HG03108 (cell line): Measurements from ENCODE around the gene LZIC.
A peak's percentile ranks its signal among the peaks of the same experiment; 100 is the strongest.
"Not testable (repeated sequence)": the region's sequence is repeated elsewhere in the genome, so short reads cannot be mapped to it uniquely, and the experiment has no call there.

ENCODE experiments used
- ATAC-seq: cut with Tn5 transposase; IDR thresholded peaks from one replicate; pipeline ENCODE4 v1.9.1; 2021; ENCODE audit warnings: moderate library complexity; ENCODE audit not compliant: unreplicated experiment

LZIC gene

GRCh38 chr1:9942939-9943788, at the start of gene LZIC, which contains the start of gene NMNAT1:
TSS of gene LZIC (minus strand) at chr1:9943391. CDS start at chr1:9936619, 6,772 bp downstream.
TSS of gene NMNAT1 (plus strand) at chr1:9943475. CDS start at chr1:9972074, 28,599 bp downstream.
- ATAC-seq: peak; percentile 94

- no peak for ATAC-seq
These were observed 49.7 kb upstream of the LZIC start for GRCh38 chr1:9992910-9993309.

GRCh38 chr1:9990944-9991343, 47.8 kb upstream of the LZIC start:
- ATAC-seq: no peak

- no peak for ATAC-seq
These were observed 46.6 kb upstream of the LZIC start for GRCh38 chr1:9989773-9990172.

GRCh38 chr1:9985001-9985400, 41.8 kb upstream of the LZIC start:
- ATAC-seq: no peak

- no peak for ATAC-seq
These were observed 41.1 kb upstream of the LZIC start for GRCh38 chr1:9984253-9984652.

GRCh38 chr1:9960706-9961562, 17.7 kb upstream of the LZIC start:
- ATAC-seq: no peak

- ATAC-seq: no peak
These were observed 16.8 kb upstream of the LZIC start for GRCh38 chr1:9960011-9960410.

- ATAC-seq: no peak
These were observed 14.5 kb upstream of the LZIC start for GRCh38 chr1:9957726-9958125.

- no peak for ATAC-seq
These were observed 3.1 kb upstream of the LZIC start for GRCh38 chr1:9946315-9946714.

GRCh38 chr1:9942399-9942938, 722 bp downstream of the LZIC start:
- ATAC-seq: no peak

- no peak for ATAC-seq
These were observed 13.5 kb downstream of the LZIC start for GRCh38 chr1:9929431-9930385.

GRCh38 chr1:9927259-9927658, 15.9 kb downstream of the LZIC start:
- no peak for ATAC-seq

- no peak for ATAC-seq
These were observed 20.8 kb downstream of the LZIC start for GRCh38 chr1:9922342-9922741.

GRCh38 chr1:9920606-9921005, 22.6 kb downstream of the LZIC start:
- no peak for ATAC-seq

- no peak for ATAC-seq
These were observed 25.3 kb downstream of the LZIC start for GRCh38 chr1:9917901-9918300.

GRCh38 chr1:9917495-9917894, 25.7 kb downstream of the LZIC start:
- ATAC-seq: not testable (repeated sequence)

GRCh38 chr1:9916452-9916851, 26.7 kb downstream of the LZIC start:
- ATAC-seq: no peak

GRCh38 chr1:9914610-9914937, 28.6 kb downstream of the LZIC start:
- ATAC-seq: no peak

- ATAC-seq: no peak
These were observed 30.8 kb downstream of the LZIC start for GRCh38 chr1:9912264-9912936.
